Activated CD8-positive, alpha-beta memory T cell treated with anti-CD3 and anti-CD28 coated beads for 1 hour (primary cell): ENCODE results near the gene AIFM1.

Experiments used
- DNase-seq, 2 donors: peaks; one replicate each; pipeline ENCODE4 v3.0.0-alpha.2; 2020; ENCODE audit warnings: low read depth in 1 of 2; ENCODE audit errors: extremely low read depth in 1 of 2

Gene AIFM1

GRCh38 chrX:130097507-130098209 lies 68.0 kb downstream of the AIFM1 start:
- DNase-seq: no peak

- no peak for DNase-seq
Observed at GRCh38 chrX:130095249-130096030, 70.2 kb downstream of the AIFM1 start.

GRCh38 chrX:130094696-130095095 lies 70.9 kb downstream of the AIFM1 start:
- no peak for DNase-seq

GRCh38 chrX:130093271-130093670 lies 72.4 kb downstream of the AIFM1 start:
- DNase-seq: no peak

- peak; percentile 62 to 67 for DNase-seq
Observed at GRCh38 chrX:130091980-130092522, 73.6 kb downstream of the AIFM1 start.

- no peak for DNase-seq
Observed at GRCh38 chrX:130090364-130090763, 75.3 kb downstream of the AIFM1 start.

GRCh38 chrX:130086447-130087206 lies 79.0 kb downstream of the AIFM1 start:
- peak in 1 of 2 donors; percentile 37 for DNase-seq

- DNase-seq: no peak
Observed at GRCh38 chrX:130085551-130086446, 79.8 kb downstream of the AIFM1 start.

- DNase-seq: no peak
Observed at GRCh38 chrX:130084631-130085237, 80.9 kb downstream of the AIFM1 start.

GRCh38 chrX:130083656-130084382 lies 81.8 kb downstream of the AIFM1 start:
- DNase-seq: no peak

- no peak for DNase-seq
Observed at GRCh38 chrX:130083107-130083490, 82.5 kb downstream of the AIFM1 start.

GRCh38 chrX:130082244-130083106 lies 83.2 kb downstream of the AIFM1 start:
- DNase-seq: peak; percentile 33 to 42

GRCh38 chrX:130081421-130082045 lies 84.1 kb downstream of the AIFM1 start:
- DNase-seq: no peak

- DNase-seq: no peak
Observed at GRCh38 chrX:130080791-130081367, 84.8 kb downstream of the AIFM1 start.

GRCh38 chrX:130079824-130080406 lies 85.7 kb downstream of the AIFM1 start:
- peak in 1 of 2 donors; percentile 26 for DNase-seq
